NB4 (cell line): ENCODE results near the gene SCNN1A.

Source experiments
- MYC ChIP-seq: IDR thresholded peaks from 2 replicates; pipeline ENCODE4 v1.6.1; 2011; ENCODE audit warnings: low read depth, low read length
- POLR2A ChIP-seq: IDR thresholded peaks from 2 replicates; pipeline ENCODE4 v1.6.1; 2011; ENCODE audit warnings: mild to moderate bottlenecking; ENCODE audit not compliant: insufficient read length; ENCODE audit errors: extremely low read depth
- TF ChIP-seq, protein P1 (sequence below): IDR thresholded peaks from one replicate; pipeline ENCODE4 v1.5.1; 2012; ENCODE audit warnings: low read depth, low read length
- TF ChIP-seq, protein P2 (sequence below): IDR thresholded peaks from 2 replicates; pipeline ENCODE4 v1.6.1; 2011; ENCODE audit warnings: low read depth, low read length

DNA sequence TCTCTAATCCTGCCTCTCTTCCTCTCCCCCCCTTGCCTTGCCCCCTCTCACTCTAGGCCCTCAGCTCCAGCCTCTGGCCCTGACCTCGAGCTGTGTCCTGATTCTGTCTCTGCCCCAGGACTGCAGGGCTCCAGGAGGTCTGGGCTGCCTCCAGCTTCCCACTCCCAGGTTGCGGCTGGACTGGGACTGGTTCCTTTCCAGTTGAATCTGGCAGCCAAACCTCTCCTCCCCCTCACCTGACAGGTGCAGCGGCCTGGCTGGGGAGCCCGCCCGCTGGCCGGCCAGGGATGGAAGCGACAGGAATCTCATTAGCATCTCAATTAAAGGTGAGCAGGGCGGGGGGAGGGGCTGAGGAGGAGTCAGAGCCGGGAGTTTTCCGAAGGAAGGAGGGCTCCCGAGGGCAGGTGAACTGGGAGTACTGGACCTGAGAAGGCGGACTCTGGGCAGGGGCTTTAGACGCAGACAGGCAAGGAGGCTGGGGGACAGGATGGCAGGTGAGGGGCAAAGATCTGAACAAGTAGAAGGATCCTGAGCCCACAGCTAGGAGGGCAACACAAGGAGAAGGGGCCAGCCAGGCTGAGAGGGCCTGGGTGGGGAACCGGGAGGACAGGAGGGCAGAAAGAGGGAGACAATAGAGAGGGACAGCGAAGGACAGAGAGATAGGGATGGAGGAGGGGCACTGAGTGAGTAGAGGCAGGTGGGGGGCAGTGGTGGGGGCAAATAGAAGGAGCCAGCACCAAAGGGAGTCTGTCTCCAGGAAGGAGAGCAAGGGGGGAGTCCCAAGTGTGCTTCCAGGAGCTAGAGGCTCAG is at the start of gene SCNN1A:
- TF ChIP-seq POLR2A (no peak), MYC (no peak)
- TF ChIP-seq, protein P1, sequence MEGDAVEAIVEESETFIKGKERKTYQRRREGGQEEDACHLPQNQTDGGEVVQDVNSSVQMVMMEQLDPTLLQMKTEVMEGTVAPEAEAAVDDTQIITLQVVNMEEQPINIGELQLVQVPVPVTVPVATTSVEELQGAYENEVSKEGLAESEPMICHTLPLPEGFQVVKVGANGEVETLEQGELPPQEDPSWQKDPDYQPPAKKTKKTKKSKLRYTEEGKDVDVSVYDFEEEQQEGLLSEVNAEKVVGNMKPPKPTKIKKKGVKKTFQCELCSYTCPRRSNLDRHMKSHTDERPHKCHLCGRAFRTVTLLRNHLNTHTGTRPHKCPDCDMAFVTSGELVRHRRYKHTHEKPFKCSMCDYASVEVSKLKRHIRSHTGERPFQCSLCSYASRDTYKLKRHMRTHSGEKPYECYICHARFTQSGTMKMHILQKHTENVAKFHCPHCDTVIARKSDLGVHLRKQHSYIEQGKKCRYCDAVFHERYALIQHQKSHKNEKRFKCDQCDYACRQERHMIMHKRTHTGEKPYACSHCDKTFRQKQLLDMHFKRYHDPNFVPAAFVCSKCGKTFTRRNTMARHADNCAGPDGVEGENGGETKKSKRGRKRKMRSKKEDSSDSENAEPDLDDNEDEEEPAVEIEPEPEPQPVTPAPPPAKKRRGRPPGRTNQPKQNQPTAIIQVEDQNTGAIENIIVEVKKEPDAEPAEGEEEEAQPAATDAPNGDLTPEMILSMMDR = no peak
- TF ChIP-seq, protein P2, sequence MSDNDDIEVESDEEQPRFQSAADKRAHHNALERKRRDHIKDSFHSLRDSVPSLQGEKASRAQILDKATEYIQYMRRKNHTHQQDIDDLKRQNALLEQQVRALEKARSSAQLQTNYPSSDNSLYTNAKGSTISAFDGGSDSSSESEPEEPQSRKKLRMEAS = no peak
